HL-60 (cell line): Measurements from ENCODE around the gene SLC25A10.

ENCODE experiments used
- DNase-seq, 2 experiments: peaks; one replicate each; pipeline ENCODE4 v3.0.0-alpha.2; 2010 to 2020; ENCODE audit warnings: low read depth in 1 of 2, low spot score in 1 of 2
- H3K27ac ChIP-seq: fragments of 250-450 bp; sonication (Bioruptor Pico); replicated peaks from 2 replicates; pipeline ENCODE4 v1.5.1; 2020; ENCODE audit warnings: mild to moderate bottlenecking, moderate library complexity
- H3K27me3 ChIP-seq: fragments of 250-450 bp; sonication (Bioruptor Pico); 2 replicates; pipeline ENCODE4 v1.5.1; 2021; ENCODE audit warnings: mild to moderate bottlenecking, moderate library complexity; ENCODE audit not compliant: insufficient read depth, poor library complexity, severe bottlenecking
- H3K4me3 ChIP-seq: replicated peaks from 2 replicates; pipeline ENCODE4 v1.5.1; 2011; ENCODE audit warnings: mild to moderate bottlenecking, control low read depth, low read length; ENCODE audit not compliant: insufficient read depth
- CTCF ChIP-seq: IDR thresholded peaks from one replicate; pipeline ENCODE4 v1.5.1; 2011; ENCODE audit warnings: low read length, control low read depth, inconsistent platforms; ENCODE audit not compliant: insufficient read depth
- GABPA ChIP-seq: IDR thresholded peaks from 2 replicates; pipeline ENCODE4 v1.6.1; 2012; ENCODE audit warnings: low read depth
- POLR2AphosphoS5 ChIP-seq: IDR thresholded peaks from 2 replicates; pipeline ENCODE4 v1.6.1; 2012; ENCODE audit warnings: low read depth
- REST ChIP-seq: IDR thresholded peaks from 2 replicates; pipeline ENCODE4 v1.6.1; 2012; ENCODE audit warnings: low read depth; ENCODE audit not compliant: insufficient replicate concordance
- SPI1 ChIP-seq: IDR thresholded peaks from 2 replicates; pipeline ENCODE4 v1.6.1; 2012; ENCODE audit warnings: low read depth, mild to moderate bottlenecking, borderline replicate concordance

SLC25A10 gene

GRCh38 chr17:81680150-81680549 is 31.9 kb upstream of the SLC25A10 start:
- H3K27me3 ChIP-seq, result no peaks in the 10 kb centered on the region
- H3K4me3 ChIP-seq, result no peak overlapping the region

GRCh38 chr17:81681672-81682071 is 30.4 kb upstream of the SLC25A10 start:
- TF ChIP-seq POLR2AphosphoS5 (no peak), SPI1 (no peak)
- Histone ChIP-seq H3K27me3 (no peaks in the 10 kb centered on the region), H3K27ac (no peak overlapping the region), H3K4me3 (no peak overlapping the region)
- DNase-seq, result no peak

More at GRCh38 chr17:81680150-81680549, 31.9 kb upstream of the SLC25A10 start:
- no peak for DNase-seq
- no peak for TF ChIP-seq REST
- no peak for TF ChIP-seq POLR2AphosphoS5
- TF ChIP-seq CTCF, result no peak
- TF ChIP-seq GABPA, result no peak
- TF ChIP-seq SPI1, result no peak
- H3K27ac ChIP-seq, result no peak overlapping the region

- no peak for TF ChIP-seq REST
- TF ChIP-seq GABPA, result no peak
- TF ChIP-seq POLR2AphosphoS5, result no peak
- no peak for TF ChIP-seq SPI1
- TF ChIP-seq CTCF, result no peak
- H3K27ac ChIP-seq, result peak overlapping the region; percentile 84
Observed at GRCh38 chr17:81682565-81683207, 29.4 kb upstream of the SLC25A10 start.

GRCh38 chr17:81683208-81683583 is 28.9 kb upstream of the SLC25A10 start:
- Histone ChIP-seq H3K4me3 (peak overlapping the region; percentile 97), H3K27ac (peak overlapping the region; percentile 84), H3K27me3 (no peaks in the 10 kb centered on the region)
- peak; percentile 58; the same call in 1 of the 2 replicates for TF ChIP-seq SPI1
- no peak for TF ChIP-seq POLR2AphosphoS5
- TF ChIP-seq CTCF, result no peak
- no peak for TF ChIP-seq GABPA
- TF ChIP-seq REST, result no peak
- DNase-seq, result no peak

More at GRCh38 chr17:81682565-81683207, 29.4 kb upstream of the SLC25A10 start:
- Histone ChIP-seq H3K4me3 (peak overlapping the region; percentile 97), H3K27me3 (no peaks in the 10 kb centered on the region)
- DNase-seq, result no peak
